ENCODE data around the gene PREB. TPM values are rescaled to one million over a fixed set of nuclear protein-coding genes. Genes with fewer than 3 reads are reported as not detected.
A peak's percentile ranks its signal among the peaks of the same experiment; 100 is the strongest.
"Not testable (repeated sequence)": the region's sequence is repeated elsewhere in the genome, so short reads cannot be mapped to it uniquely, and the experiment has no call there.

PREB gene
- total RNA-seq, 4 donors from 2014 or later = 53.2 to 105 (median 71.1) TPM

DNA sequence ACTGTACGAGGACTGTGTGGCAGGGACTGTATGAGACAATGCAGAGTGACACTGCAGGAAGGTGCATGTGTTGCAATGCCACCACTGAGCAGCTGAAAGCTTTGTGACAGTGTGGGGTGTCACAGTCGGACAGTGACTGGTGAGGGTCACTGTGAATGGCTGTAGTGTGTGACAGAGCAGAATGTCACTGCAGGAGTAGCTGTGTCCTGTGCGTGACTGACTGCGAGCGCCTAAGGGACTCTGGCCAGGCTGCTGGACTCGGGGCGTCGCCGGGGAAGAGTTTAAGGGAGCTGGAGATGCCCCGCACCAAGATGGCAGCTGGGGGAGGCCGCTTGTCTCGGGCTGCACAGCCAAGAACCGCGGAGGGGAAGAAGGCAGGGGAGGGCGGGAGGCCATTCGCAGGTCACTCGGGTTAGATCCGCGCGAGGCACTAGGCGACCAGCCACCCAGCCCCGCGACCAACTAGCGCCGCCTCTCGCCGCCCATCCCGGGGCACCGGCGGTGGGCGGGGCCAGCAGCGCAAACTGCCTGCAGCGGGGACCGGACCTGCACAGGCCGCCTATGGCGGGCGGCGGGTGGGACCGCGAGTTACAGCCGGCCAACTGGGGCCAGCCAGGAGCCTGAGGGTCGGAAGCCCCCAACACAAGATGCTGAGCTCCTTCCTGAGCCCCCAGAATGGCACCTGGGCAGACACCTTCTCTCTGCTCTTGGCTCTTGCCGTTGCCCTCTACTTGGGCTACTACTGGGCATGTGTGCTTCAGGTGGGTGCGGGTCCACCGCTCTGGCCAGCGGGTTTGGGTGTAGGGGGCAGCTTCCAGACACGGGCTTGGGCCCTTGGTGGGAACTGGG is 10.9 kb downstream of the PREB start, which contains the start of gene ABHD1:
Gene ABHD1 (plus strand): TSS at position 514 of the 849 bp plus-strand sequence. CDS start 134 bp downstream, at position 648.
- WGBS, 2 donors (ENCODE audit: low coverage in 1 of 2) = 6 to 55% methylated on average over 2 to 37 of the region's 47 CpGs

GRCh38 chr2:27122791-27123190 is 11.6 kb downstream of the PREB start:
- H3K4me3 ChIP-seq = no peak overlapping the region
- peaks cover 4 to 14% (median 11%) of the 10 kb centered on the region in 4 donors for H3K4me1 ChIP-seq
- H3K36me3 ChIP-seq = no peaks in the 10 kb centered on the region
- H3K9me3 ChIP-seq = no peaks in the 10 kb centered on the region
- 88 to 89% methylated on average over 4 to 6 of the region's 7 CpGs for WGBS, 2 donors (ENCODE audit: low coverage in 1 of 2)
- TF ChIP-seq POLR2AphosphoS5 (IDR thresholded peaks at IDR 0.05) = no peak
- TF ChIP-seq POLR2A (IDR thresholded peaks at IDR 0.05) = no peak
- TF ChIP-seq CTCF (IDR thresholded peaks at IDR 0.05) = no peak
- H3K27ac ChIP-seq = no peak overlapping the region
- in situ Hi-C loops (cut with MboI; ENCODE audit: low pct_ligation_motif_present in 1 of 4, low pct_unique_long_range_greater_than_20kb in 1 of 4, low sequenced_read_pairs in 3 of 4) = loop anchor here in 1 of 4 donors (25.0 kb wide), 1 partner anchor 90 kb away; the partner anchor contains the start of genes ATRAID, CAD and SLC5A6
- DNase-seq = no peak
- H3K27me3 ChIP-seq = peaks cover 34% of the 10 kb centered on the region
- intact Hi-C loops (cut with DNase I; ENCODE audit: low total_unique reads) = no loop called here

More for the DNA sequence above, 10.9 kb downstream of the PREB start, which contains the start of gene ABHD1:
- in situ Hi-C loops (cut with MboI; ENCODE audit: low pct_ligation_motif_present in 1 of 4, low pct_unique_long_range_greater_than_20kb in 1 of 4, low sequenced_read_pairs in 3 of 4) (loop anchor here in 1 of 4 donors (25.0 kb wide), 1 partner anchor 89 kb away; the partner anchor contains the start of genes ATRAID, CAD and SLC5A6), intact Hi-C loops (cut with DNase I; ENCODE audit: low total_unique reads) (no loop called here)
- no peaks in the 10 kb centered on the region for H3K9me3 ChIP-seq
- H3K27me3 ChIP-seq = peaks cover 27% of the 10 kb centered on the region
- no peaks in the 10 kb centered on the region for H3K36me3 ChIP-seq
- H3K27ac ChIP-seq = peak within 1 kb of the TSS in 3 of 4 donors; percentile 7 to 38 (median 8)
- H3K4me3 ChIP-seq = peak within 1 kb of the TSS; percentile 3 to 61 (median 40)
- DNase-seq = peak; percentile 77
- H3K4me1 ChIP-seq = peaks cover 1 to 10% (median 8%) of the 10 kb centered on the region in 4 donors
- TF ChIP-seq CTCF (IDR thresholded peaks at IDR 0.05) = no peak
- no peak for TF ChIP-seq EP300 (IDR thresholded peaks at IDR 0.05; ENCODE audit: low read depth)
- peak; percentile 32 for TF ChIP-seq POLR2A (IDR thresholded peaks at IDR 0.05)

DNA sequence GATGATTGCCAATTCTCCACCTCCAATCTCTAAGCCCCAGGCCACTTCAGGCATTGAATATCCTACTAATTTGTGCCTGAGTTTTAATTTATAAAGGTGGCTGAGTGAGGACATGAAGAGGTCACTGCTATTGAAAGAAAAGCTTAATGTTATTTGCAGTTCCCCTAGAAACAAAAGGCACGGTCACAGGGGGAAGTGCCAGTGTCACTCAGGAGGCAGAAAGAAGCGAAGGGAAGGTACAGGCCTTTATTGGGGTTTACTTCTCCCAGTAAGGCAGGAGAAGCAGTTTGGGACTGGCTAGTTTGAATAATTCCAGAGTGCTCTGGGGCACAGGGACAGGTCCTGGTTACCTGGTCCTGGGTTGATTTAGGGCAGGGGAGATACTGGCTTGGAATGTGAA is 12.5 kb downstream of the PREB start:
- H3K27ac ChIP-seq = no peak overlapping the region
- H3K27me3 ChIP-seq = peaks cover 43% of the 10 kb centered on the region
- peaks cover 4 to 14% (median 11%) of the 10 kb centered on the region in 4 donors for H3K4me1 ChIP-seq
- in situ Hi-C loops (cut with MboI; ENCODE audit: low pct_ligation_motif_present in 1 of 4, low pct_unique_long_range_greater_than_20kb in 1 of 4, low sequenced_read_pairs in 3 of 4) = loop anchor here in 1 of 4 donors (25.0 kb wide), 1 partner anchor 90 kb away; the partner anchor contains the start of genes ATRAID, CAD and SLC5A6
- DNase-seq = no peak
- no peak overlapping the region for H3K4me3 ChIP-seq
- 83 to 86% methylated on average over 2 of the region's 2 CpGs for WGBS, 2 donors (ENCODE audit: low coverage in 1 of 2)
- H3K9me3 ChIP-seq = no peaks in the 10 kb centered on the region
- intact Hi-C loops (cut with DNase I; ENCODE audit: low total_unique reads) = no loop called here
- TF ChIP-seq CTCF (IDR thresholded peaks at IDR 0.05) (no peak), EP300 (IDR thresholded peaks at IDR 0.05; ENCODE audit: low read depth) (no peak), POLR2A (IDR thresholded peaks at IDR 0.05) (no peak), POLR2AphosphoS5 (IDR thresholded peaks at IDR 0.05) (no peak)
- H3K36me3 ChIP-seq = no peaks in the 10 kb centered on the region

DNA sequence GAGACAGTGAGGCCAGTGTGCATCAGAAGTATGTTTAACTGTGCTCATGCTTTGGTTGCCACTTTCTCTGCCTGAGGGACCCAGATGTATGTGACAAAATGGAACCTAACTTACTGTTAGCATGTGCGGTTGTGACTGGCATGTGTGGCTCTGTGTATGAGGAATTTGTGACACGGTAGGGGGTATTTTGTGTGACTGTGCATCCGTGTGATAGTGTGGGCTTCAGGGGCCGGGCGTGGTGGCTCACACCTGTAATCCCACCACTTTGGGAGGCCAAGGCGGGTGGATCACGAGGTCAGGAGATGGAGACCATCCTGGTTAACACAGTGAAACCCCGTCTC is 15.1 kb downstream of the PREB start:
- Histone ChIP-seq H3K4me1 (peaks cover 4 to 14% (median 11%) of the 10 kb centered on the region in 4 donors), H3K4me3 (peak overlapping the region in 1 of 4 donors; percentile 35), H3K27me3 (peaks cover 49% of the 10 kb centered on the region)
- intact Hi-C loops (cut with DNase I; ENCODE audit: low total_unique reads); H3K27ac ChIP-seq; H3K9me3 ChIP-seq; DNase-seq; H3K36me3 ChIP-seq: not testable (repeated sequence)
- in situ Hi-C loops (cut with MboI; ENCODE audit: low pct_ligation_motif_present in 1 of 4, low pct_unique_long_range_greater_than_20kb in 1 of 4, low sequenced_read_pairs in 3 of 4) = loop anchor here in 1 of 4 donors (25.0 kb wide), 1 partner anchor 93 kb away; the partner anchor contains the start of genes ATRAID, CAD and SLC5A6
- 76% methylated on average over 8 of the region's 8 CpGs; no CpG with 5 or more reads in 1 of the 2 donors for WGBS, 2 donors (ENCODE audit: low coverage in 1 of 2)
